ENCODE results near the gene TAF1D.

TAF1D gene

GRCh38 chr11:93741882-93742226 is 559 bp upstream of the TAF1D start:
- peaks cover 49% of the 10 kb centered on the region for H3K79me2 ChIP-seq (ENCODE audit: insufficient read depth, low read depth)
- peak overlapping the region; percentile 99 for H3K9ac ChIP-seq
- no peak overlapping the region for H3K4me3 ChIP-seq (IDR thresholded peaks at IDR 0.05; ENCODE audit: insufficient read depth, low read depth, low read length)
- H3K36me3 ChIP-seq (ENCODE audit: insufficient read depth) = peaks cover 5% of the 10 kb centered on the region; the same call in 1 of the 2 replicates
- TF ChIP-seq, protein P1, sequence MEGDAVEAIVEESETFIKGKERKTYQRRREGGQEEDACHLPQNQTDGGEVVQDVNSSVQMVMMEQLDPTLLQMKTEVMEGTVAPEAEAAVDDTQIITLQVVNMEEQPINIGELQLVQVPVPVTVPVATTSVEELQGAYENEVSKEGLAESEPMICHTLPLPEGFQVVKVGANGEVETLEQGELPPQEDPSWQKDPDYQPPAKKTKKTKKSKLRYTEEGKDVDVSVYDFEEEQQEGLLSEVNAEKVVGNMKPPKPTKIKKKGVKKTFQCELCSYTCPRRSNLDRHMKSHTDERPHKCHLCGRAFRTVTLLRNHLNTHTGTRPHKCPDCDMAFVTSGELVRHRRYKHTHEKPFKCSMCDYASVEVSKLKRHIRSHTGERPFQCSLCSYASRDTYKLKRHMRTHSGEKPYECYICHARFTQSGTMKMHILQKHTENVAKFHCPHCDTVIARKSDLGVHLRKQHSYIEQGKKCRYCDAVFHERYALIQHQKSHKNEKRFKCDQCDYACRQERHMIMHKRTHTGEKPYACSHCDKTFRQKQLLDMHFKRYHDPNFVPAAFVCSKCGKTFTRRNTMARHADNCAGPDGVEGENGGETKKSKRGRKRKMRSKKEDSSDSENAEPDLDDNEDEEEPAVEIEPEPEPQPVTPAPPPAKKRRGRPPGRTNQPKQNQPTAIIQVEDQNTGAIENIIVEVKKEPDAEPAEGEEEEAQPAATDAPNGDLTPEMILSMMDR (conservative IDR thresholded peaks at IDR 0.05; ENCODE audit: low read depth, low read length) = no peak
- H4K20me1 ChIP-seq (ENCODE audit: insufficient read depth) = peaks cover 19% of the 10 kb centered on the region
- peak overlapping the region; percentile 48; the same call in 1 of the 2 replicates for H3K4me2 ChIP-seq
- H2AFZ ChIP-seq (ENCODE audit: low read depth) = peak overlapping the region; percentile 66
- peaks cover 16% of the 10 kb centered on the region for H3K4me1 ChIP-seq (ENCODE audit: low read depth, poor library complexity, severe bottlenecking)
- H3K27ac ChIP-seq = peak overlapping the region; percentile 96
- no peaks in the 10 kb centered on the region for H3K27me3 ChIP-seq (ENCODE audit: insufficient read depth, low read depth)

- H3K36me3 ChIP-seq (ENCODE audit: insufficient read depth) = peaks cover 14% of the 10 kb centered on the region; the same call in 1 of the 2 replicates
- no peak overlapping the region for H2AFZ ChIP-seq (ENCODE audit: low read depth)
- no peak overlapping the region for H3K4me3 ChIP-seq (IDR thresholded peaks at IDR 0.05; ENCODE audit: insufficient read depth, low read depth, low read length)
- peaks cover 22% of the 10 kb centered on the region for H4K20me1 ChIP-seq (ENCODE audit: insufficient read depth)
- H3K79me2 ChIP-seq (ENCODE audit: insufficient read depth, low read depth) = peaks cover 61% of the 10 kb centered on the region
- peak overlapping the region; percentile 82; the same call in 1 of the 2 replicates for H3K4me2 ChIP-seq
- peak overlapping the region; percentile 99 for H3K9ac ChIP-seq
- peak overlapping the region; percentile 96 for H3K27ac ChIP-seq
- TF ChIP-seq, protein P1 (conservative IDR thresholded peaks at IDR 0.05; ENCODE audit: low read depth, low read length) = no peak
- peaks cover 28% of the 10 kb centered on the region for H3K4me1 ChIP-seq (ENCODE audit: low read depth, poor library complexity, severe bottlenecking)
- H3K27me3 ChIP-seq (ENCODE audit: insufficient read depth, low read depth) = no peaks in the 10 kb centered on the region
These were observed 583 bp downstream of the TAF1D start for GRCh38 chr11:93740730-93741093.

DNA sequence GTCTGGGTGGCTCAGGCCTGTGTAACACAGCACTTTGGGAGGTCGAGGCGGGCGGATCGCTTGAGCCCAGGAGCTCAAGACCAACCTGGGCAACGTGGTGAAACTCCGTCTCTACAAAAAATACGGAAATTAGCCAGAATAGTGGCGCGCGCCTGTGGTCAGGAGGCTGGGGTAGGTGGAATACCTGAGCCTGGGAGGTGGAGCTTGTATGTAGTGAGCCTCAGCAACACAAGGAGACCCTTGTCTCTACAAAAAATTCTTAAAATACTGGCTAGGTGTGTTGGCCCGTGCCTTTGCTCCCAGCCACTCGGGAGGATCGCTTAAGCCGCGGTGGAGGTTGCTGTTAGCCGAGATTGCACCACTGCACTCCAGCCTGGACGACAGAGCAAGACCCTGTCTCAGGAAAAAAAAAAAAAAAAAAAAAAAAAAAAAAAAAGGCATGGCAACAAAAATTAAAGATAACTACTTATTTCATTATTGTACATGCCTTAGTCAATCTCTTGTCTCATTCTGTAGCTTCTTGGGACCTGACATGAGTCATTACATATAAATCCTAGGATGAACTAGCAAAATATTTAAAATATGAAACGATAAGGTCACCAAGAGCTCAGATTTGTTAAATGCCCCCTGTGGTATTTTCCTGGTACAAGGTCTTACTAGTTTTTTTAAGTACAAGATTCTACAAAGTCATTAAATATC is 1.1 kb downstream of the TAF1D start:
- Histone ChIP-seq H3K4me3 (IDR thresholded peaks at IDR 0.05; ENCODE audit: insufficient read depth, low read depth, low read length) (no peak overlapping the region), H3K9ac (peak overlapping the region; percentile 99), H3K27ac (peak overlapping the region; percentile 96), H3K27me3 (ENCODE audit: insufficient read depth, low read depth) (no peaks in the 10 kb centered on the region), H2AFZ (ENCODE audit: low read depth) (no peak overlapping the region), H3K4me2 (peak overlapping the region; percentile 82), H3K36me3 (ENCODE audit: insufficient read depth) (peaks cover 14% of the 10 kb centered on the region; the same call in 1 of the 2 replicates), H3K79me2 (ENCODE audit: insufficient read depth, low read depth) (peaks cover 66% of the 10 kb centered on the region), H3K4me1 (ENCODE audit: low read depth, poor library complexity, severe bottlenecking) (peaks cover 32% of the 10 kb centered on the region), H4K20me1 (ENCODE audit: insufficient read depth) (peaks cover 22% of the 10 kb centered on the region)
- TF ChIP-seq, protein P1 (conservative IDR thresholded peaks at IDR 0.05; ENCODE audit: low read depth, low read length) = no peak

DNA sequence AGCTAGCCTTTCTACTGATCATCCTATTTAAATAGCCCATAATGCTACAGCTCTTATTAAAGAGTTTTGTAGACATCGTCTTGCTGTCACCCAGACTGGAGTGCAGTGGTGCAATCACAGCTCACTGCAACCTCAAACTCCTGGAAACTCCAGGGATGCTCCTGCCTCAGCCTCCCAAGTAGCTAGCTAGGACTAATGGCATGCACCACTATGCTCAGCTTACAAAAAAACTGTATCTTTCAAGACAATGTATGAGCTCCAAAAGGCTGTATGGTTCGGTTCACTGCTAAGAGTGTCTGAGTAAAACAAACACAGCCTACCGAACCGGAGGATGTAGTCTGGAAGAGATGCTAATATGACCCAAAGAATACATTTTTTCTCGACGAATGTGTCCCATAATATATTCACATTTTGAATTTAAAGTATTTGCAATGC is 2.6 kb downstream of the TAF1D start:
- Histone ChIP-seq H3K36me3 (ENCODE audit: insufficient read depth) (peaks cover 18% of the 10 kb centered on the region; the same call in 1 of the 2 replicates), H3K79me2 (ENCODE audit: insufficient read depth, low read depth) (peaks cover 81% of the 10 kb centered on the region), H3K4me1 (ENCODE audit: low read depth, poor library complexity, severe bottlenecking) (peaks cover 45% of the 10 kb centered on the region), H2AFZ (ENCODE audit: low read depth) (no peak overlapping the region), H3K27me3 (ENCODE audit: insufficient read depth, low read depth) (no peaks in the 10 kb centered on the region), H3K4me3 (IDR thresholded peaks at IDR 0.05; ENCODE audit: insufficient read depth, low read depth, low read length) (no peak overlapping the region), H3K27ac (peak overlapping the region; percentile 96), H3K4me2 (peak overlapping the region; percentile 82), H3K9ac (peak overlapping the region; percentile 99), H4K20me1 (ENCODE audit: insufficient read depth) (peaks cover 22% of the 10 kb centered on the region)
- TF ChIP-seq, protein P1 (conservative IDR thresholded peaks at IDR 0.05; ENCODE audit: low read depth, low read length) = no peak

All from KMS-11 (cell line).